ENCODE data around the gene GTF3A. TPM values are rescaled to one million over a fixed set of nuclear protein-coding genes. Genes with fewer than 3 reads are reported as not detected.

Gene GTF3A
- total and polyA plus RNA-seq, 2 experiments from 2014 or later, result 109 to 190 TPM

GRCh38 chr13:27482983-27483382 is 58.6 kb downstream of the GTF3A start (continued):
- no peak for TF ChIP-seq ZNF462 (CRISPR knock-in tag; IDR thresholded peaks at IDR 0.05)
- TF ChIP-seq EZH2 (IDR thresholded peaks at IDR 0.05; ENCODE audit: low read depth, unreplicated experiment), result no peak

GRCh38 chr13:27483421-27483820 is 59.0 kb downstream of the GTF3A start:
- Mint-ChIP-seq H3K4me3 (no peak overlapping the region), H3K27ac (no peak overlapping the region), H3K36me3 (ENCODE audit: low read depth) (no peaks in the 10 kb centered on the region), H3K27me3 (ENCODE audit: insufficient read depth, low read depth, poor library complexity) (peaks cover 8% of the 10 kb centered on the region), H3K9me3 (no peaks in the 10 kb centered on the region), H3K4me1 (no peaks in the 10 kb centered on the region)
- no peak for TF ChIP-seq CTCF (conservative IDR thresholded peaks at IDR 0.05; ENCODE audit: low read depth in 2 of 2)
- no peak for TF ChIP-seq POLR2AphosphoS5 (IDR thresholded peaks at IDR 0.05; ENCODE audit: low read depth)
- TF ChIP-seq NANOG (IDR thresholded peaks at IDR 0.05; ENCODE audit: borderline replicate concordance), result no peak
- TF ChIP-seq ETS1 (IDR thresholded peaks at IDR 0.05), result no peak
- TF ChIP-seq STAT1 (IDR thresholded peaks at IDR 0.05; ENCODE audit: unreplicated experiment), result no peak
- Histone ChIP-seq H2AFZ (no peak overlapping the region), H3K27me3 (ENCODE audit: insufficient read depth) (no peaks in the 10 kb centered on the region), H3K9me2 (ENCODE audit: insufficient read depth) (no peaks in the 10 kb centered on the region), H3K36me3 (ENCODE audit: insufficient read depth) (no peaks in the 10 kb centered on the region), H3K4me2 (no peak overlapping the region), H3K4me1 (ENCODE audit: insufficient read depth) (no peaks in the 10 kb centered on the region), H3K27ac (ENCODE audit: low read depth) (no peak overlapping the region), H3F3A (replicated peaks; ENCODE audit: low read depth) (no peaks in the 10 kb centered on the region), H3K4me3 (no peak overlapping the region), H3K79me2 (replicated peaks; ENCODE audit: insufficient read depth) (no peaks in the 10 kb centered on the region), H4K20me1 (replicated peaks; ENCODE audit: insufficient read depth) (no peaks in the 10 kb centered on the region)
- DNase-seq (ENCODE audit: low spot score), result no peak
- no peak for ATAC-seq

Small RNAs within 50 kb of the gene (small RNA-seq; reads per million reads assigned to genes)
- not detected for gene RNY1P1 (ENCODE audit: low replicate concordance)

Other genes with a start within 250 kb of the GTF3A start
- gene RPL21, start 173.1 kb upstream of the GTF3A start, total RNA-seq (2014; rRNA removed; shearing (Covaris generic)), result 1,037 and 1,529 TPM in 2 replicates
- gene RPL21, start 173.1 kb upstream of the GTF3A start, polyA plus RNA-seq (2016; fragmentation: Nextera tagmentation; extraction: Ambion mirVana), result 1,343 and 1,538 TPM in 2 replicates
- gene RASL11A, start 153.8 kb upstream of the GTF3A start, total RNA-seq (2014; rRNA removed; shearing (Covaris generic)), result 3.3 and 3.8 TPM in 2 replicates
- gene RASL11A, start 153.8 kb upstream of the GTF3A start, polyA plus RNA-seq (2016; fragmentation: Nextera tagmentation; extraction: Ambion mirVana), result 1.9 TPM in 2 replicates
- 33.0 and 47.2 TPM in 2 replicates for gene MTIF3, start 25.9 kb downstream of the GTF3A start, total RNA-seq (2014; rRNA removed; shearing (Covaris generic))
- gene MTIF3, start 25.9 kb downstream of the GTF3A start, polyA plus RNA-seq (2016; fragmentation: Nextera tagmentation; extraction: Ambion mirVana), result 148 and 152 TPM in 2 replicates
- 17.3 and 18.0 TPM in 2 replicates for gene LNX2, start 195.9 kb downstream of the GTF3A start, total RNA-seq (2014; rRNA removed; shearing (Covaris generic))
- 3.4 and 3.7 TPM in 2 replicates for gene LNX2, start 195.9 kb downstream of the GTF3A start, polyA plus RNA-seq (2016; fragmentation: Nextera tagmentation; extraction: Ambion mirVana)
- gene POLR1D, start 197.3 kb downstream of the GTF3A start, total RNA-seq (2014; rRNA removed; shearing (Covaris generic)), result 177 and 226 TPM in 2 replicates
- 193 and 197 TPM in 2 replicates for gene POLR1D, start 197.3 kb downstream of the GTF3A start, polyA plus RNA-seq (2016; fragmentation: Nextera tagmentation; extraction: Ambion mirVana)

Measured in GM23338 (cell line).